HK-2 (cell line): ENCODE results near the gene DPPA5.
A peak's percentile ranks its signal among the peaks of the same experiment; 100 is the strongest.
"Not testable (repeated sequence)": the region's sequence is repeated elsewhere in the genome, so short reads cannot be mapped to it uniquely, and the experiment has no call there.

ENCODE experiments used
- DNase-seq: peaks from one replicate; pipeline ENCODE4 v3.0.0-alpha.2; 2018; ENCODE audit not compliant: unreplicated experiment

Gene DPPA5

DNA sequence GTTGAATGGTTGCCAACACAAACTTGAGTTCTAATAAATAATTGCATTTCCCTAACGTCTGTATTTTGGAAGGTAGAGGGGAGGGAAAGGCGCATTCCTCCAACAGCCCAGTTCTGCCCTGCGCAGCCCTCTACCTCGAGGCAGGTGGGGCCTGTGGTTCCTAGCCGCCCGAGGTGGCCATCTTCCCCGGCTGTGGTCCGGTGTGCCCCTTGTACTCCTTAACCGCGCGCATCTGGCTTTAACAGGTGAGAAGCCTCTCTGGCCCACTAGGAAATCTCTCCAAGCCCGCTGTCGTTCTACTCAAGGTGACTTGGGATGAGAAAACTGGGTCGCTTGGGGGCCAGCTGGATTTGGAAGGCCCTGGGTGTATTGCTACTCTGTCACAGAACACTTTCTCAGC, 10.0 kb upstream of the DPPA5 start:
- DNase-seq = no peak

DNA sequence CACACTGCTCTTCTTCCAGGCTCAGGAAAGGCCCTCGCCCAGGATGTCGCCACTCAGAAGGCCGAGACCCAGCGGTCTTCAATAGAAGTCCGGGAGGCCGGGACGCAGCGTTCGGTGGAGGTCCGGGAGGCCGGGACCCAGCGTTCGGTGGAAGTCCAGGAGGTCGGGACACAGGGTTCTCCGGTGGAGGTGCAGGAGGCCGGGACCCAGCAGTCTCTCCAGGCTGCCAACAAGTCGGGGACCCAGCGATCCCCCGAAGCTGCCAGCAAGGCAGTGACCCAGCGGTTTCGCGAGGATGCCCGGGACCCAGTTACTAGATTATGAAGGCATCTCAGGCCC, 9.4 kb upstream of the DPPA5 start:
- no peak for DNase-seq

DNA sequence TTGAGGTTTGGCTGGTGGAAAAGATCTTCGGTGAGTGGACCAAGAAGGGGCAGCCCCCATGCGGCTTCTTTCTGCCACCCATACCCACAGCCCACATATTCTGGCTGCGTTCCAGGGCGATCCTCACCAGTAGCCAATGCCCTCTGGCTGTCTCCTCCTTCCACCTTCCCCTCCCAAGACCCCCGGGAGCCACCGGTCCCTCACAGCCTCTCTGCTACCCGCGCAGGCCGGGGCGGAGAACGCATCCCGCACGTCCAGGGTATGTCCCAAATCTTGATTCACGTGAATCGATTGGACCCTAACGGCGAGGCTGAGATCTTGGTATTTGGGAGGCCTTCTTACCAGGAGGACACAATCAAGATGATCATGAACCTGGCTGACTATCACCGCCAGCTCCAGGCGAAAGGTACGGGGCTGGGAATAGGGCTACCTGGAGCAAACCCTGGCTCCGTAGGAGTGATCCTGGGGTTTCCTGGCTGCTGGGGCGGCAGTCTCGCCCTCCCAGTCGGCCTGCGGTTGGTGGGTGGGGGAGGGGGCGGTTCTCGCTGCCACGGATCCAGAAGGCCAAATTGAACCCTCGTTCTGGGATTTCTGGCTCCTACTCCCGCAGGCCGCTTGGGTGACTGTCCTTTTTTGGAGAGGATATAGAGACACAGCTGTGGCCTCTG, 8.9 kb upstream of the DPPA5 start:
- no peak for DNase-seq

DNA sequence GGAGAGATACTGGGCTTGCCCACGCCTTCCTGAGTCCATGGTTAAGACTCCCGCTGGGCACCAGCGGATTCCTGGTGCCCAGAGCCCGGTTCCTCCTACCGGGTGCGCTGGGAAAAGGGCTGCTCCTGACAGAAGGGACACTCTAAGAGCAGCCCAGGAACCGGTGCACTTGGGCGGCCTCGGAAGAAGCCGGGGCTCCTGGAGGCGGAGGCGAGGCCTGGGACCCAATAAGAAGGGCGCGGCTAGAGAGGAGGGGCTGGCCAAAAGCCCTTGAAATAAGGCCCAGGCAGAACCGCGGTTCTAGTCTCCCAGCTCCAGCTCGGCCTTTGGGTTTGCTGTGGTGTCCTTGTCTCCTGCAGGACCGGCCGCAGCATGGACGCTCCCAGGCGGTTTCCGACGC, 8.3 kb upstream of the DPPA5 start, which contains the start of gene KHDC3L:
Gene KHDC3L (plus strand): TSS at position 301 of the 400 bp plus-strand sequence. CDS start 72 bp downstream, at position 373.
- no peak for DNase-seq

DNA sequence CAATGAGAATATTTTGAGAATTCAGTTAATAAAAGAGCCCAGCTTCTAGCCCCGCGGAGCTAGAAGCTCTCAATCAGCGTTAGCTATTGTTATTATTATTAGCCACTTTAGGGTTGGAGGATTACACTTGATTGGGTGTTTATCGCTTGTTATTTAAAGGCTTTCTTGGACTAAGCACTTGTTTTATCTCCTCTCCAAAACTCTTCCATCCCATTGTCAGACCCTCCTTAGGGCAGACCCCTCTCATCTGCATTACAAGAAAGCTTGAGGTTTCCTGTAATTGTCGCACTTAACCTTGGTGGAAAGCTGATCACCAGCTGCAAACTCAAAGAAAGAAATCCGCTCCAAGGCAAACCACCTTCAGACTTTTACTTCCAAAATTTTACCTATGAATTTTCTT, 4.8 kb downstream of the DPPA5 start:
- DNase-seq = no peak

DNA sequence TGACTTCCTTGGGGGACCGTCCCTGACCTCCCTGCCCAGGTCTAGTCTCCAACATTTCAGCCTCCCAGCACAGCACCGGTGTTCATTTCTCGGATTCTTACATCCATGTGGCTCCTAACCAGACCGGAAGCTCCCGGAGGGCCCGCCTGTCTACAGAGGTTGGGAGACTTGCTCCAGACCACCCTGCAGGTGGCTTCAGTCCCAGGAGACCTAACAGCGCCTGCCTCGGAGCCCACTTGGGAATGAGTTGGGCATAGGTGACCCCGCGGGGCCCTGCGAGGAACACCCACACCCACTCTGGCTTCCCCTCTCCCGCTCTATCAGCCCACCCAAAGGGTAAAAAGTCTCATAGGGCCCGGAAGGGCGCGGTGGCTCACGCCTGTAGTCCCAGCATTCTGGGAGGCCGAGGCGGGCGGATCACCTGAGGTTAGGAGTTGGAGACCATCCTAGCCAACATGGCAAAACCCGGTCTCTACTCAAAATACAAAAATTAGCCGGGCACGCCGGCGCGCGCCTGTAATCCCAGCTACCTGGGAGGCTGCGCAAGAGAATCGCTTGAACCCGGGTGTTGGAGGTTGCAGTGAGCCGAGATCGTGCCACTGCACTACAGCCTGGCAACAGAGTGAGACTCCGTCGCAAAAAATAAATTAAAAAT, 5.4 kb downstream of the DPPA5 start:
- DNase-seq = no peak

DNA sequence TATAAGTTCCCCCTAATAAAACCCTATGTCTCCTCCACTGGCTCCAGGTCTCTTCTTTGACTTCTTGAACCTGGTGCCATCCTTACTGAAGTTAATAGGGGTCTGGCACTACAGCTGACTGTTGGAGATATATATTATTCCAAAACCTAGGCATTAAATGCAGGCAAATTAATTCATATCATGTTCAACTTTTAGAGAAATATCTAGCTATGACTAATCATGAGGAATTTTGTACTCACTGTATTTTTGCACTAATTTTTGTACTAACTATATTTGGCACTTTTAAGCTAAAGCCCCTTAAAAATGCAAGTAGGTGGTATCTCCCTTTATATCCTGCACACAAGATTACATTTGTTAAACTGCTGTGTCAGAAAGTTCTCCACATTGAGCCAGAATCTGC, 10.9 kb downstream of the DPPA5 start:
- DNase-seq = no peak

DNA sequence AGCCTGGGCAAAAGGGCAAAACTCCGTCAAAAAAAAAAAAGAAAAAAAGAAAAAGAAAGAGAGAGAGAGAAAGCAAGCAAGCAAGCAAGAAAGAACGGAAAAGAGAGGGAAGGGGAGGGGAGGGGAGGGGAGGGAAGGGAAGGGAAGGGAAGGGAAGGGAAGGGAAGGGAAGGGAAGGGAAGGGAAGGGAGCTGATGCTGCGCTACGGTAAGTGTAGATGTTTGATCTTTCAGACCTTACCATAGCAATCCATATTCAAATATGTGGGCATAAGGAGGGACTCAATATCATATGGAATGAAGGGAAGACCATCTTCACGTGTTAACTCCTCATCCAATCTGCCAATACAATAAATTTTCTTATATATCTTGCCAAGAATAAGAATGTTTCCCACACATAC, 11.9 kb downstream of the DPPA5 start:
- no peak for DNase-seq

DNA sequence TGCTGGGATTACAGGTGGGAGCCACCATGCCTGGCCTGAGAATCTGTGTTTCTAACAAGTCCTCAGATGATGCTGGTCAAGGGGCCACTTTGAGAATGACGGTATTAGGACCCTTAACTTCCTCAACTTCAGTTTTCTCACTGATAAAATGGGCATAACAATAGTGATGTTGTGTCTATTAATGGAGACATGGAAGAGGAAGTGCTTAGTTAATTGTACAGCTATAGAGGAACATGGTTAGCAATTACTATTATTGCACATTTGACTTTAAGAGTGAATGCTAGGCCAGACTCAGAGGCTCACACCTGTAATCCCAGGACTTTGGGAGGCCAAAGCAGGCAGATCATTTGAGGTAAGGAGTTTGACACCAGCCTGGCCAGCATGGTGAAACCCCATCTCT, 12.7 kb downstream of the DPPA5 start:
- no peak for DNase-seq

DNA sequence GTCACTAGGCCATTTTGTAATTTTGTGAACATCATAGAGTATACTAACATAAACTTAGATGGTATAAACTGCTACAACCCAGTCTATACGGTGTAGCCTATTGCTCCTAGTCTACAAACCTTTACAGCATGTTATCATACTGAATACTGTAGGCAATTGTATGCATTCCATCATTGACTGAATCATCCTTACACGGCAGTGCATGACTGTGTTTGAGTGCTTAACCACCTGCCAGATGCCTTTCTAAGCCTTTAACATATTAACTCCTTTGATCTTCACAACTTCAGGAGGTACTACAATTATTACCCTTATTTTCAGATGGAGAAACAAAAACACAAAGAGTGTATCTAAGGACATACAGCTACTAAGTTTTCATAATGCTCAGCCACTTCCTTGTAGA, 14.0 kb downstream of the DPPA5 start:
- no peak for DNase-seq

DNA sequence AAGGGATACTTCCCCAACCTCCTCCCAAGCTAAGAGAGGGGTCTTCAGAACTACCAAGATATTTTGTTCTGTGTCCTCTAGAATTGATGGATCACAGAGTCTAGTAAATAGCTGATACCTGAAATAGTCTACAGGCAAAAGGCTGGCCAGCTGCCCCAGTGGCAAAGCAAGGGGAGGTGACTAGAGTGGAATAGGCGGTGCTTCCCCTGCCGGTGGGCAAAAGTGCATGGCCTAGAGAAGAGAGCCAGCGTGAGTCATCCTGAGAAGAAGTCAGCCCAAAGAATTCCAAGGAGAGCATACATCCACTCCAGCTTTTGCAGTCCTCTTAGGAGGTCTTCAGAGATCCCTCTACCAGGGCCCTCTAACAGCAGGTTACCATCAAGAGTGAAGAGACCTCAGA, 14.7 kb downstream of the DPPA5 start:
- peak; percentile 11 for DNase-seq

DNA sequence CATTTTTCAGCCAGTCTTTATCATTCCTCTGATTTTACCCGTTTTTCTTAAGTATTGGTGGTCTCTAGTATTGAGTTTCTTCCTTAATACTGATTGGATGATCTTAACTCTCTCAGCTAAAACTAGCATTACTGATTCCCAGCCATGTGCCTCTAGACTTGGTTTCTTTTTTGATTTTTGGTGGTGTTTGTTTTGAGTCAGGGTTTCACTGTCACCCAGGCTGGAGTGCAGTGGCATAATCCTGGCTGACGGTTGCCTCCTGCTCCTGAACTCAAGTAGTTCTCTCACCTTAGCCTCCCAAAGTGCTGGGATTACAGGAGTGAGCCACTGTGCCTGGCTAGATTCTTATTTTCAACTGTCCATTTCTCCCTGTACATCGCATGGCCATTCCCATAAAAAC, 24.9 kb downstream of the DPPA5 start:
- DNase-seq = no peak

DNA sequence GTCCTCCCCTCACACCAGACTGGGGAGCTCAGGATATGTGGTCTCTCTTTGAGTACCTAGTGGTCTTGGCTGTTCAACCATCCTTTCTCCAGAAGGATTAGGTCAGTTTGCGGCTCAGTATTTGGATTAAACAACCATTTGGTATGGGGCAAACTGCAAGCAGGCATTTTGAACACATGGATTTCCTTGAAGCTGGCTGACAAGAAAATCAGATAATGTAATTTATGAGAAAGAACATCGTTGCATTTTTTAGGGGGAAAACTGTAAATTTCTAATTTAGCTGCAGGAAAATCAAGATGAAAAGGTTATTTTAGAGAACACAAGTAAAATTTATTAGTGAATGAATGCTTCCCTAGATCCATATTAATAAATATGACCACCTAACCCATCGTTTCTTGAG, 25.3 kb downstream of the DPPA5 start:
- DNase-seq = no peak

DNA sequence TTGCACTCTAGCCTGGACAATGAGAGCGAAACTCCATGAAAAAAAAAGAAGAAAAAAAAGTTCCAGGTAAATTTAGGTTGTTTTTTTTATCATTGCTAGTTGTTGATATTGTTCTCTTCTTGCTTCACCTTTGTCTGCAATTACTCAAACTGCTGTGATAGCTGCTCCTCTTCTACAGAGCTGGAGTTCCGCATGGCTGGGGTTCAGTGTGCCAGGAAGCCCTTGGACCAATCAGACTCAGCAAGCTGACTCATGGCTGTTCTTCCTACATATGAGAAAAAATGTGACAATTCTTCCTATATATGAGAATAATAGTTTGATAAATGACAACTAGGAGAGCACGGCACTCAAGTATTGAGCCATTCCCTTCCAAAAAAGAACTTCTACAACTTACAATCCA, 28.4 kb downstream of the DPPA5 start:
- peak; percentile 46 for DNase-seq

DNA sequence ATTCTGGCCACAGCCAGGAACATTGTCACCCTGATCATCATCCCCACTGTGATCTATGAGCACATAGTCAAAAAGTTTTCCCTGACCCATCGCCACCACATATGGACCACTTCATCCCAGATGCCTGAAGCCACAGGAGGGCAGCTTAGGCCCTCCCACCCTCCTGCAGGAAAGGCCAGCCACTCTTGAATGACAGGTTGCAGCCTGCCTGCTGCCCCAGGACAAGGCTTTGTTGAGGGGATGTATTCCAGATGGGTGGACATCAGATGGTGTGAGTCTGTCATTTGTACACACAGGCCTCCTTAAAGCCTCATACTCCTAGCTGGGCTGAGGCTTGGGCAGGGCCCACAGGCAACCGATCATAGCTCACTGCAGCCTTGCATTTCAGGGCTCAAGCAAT, 30.8 kb downstream of the DPPA5 start:
- no peak for DNase-seq

DNA sequence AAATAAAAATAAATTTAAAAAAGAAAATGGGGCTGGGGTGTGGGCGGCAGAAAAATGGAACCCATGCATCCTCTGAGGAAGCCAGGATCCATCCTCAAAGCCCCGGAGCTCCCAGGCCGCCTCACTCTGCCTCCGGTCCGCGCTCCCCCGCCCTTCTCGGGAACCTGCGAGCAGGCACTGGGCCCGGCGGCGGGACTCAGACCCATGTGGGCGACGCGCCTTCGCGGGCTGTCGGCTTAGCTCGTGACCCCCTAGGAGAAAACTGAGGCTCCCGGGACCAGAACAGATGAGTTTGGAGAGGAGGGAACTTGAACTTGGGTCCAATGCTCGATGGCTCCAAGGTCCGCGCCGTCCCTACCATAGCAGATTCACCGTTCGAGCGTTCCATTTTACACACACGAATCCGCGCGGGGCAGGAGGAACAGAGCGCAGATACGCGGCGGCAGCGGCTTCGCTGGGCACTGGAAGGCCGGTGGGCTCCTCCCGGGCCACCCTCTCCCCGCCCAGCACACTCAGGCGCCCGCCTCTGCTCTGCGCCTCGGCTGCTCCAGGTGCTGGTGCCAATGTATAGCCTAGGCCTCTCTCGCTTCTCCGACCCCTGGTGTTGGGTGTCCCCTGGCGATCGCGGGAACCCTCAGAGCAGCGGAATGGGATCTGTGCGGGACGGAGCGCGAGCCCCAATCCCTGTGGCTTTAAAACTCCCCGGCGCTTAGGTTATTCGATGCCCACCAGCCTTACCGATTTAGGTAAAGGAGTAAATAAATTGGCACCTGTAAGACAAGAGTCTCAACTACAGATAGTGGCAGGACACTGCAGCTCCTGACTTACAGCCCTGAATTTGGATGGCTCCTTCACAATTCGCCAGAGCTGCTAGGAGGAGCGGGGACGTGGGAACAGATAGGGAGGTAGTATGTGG, 39.2 kb downstream of the DPPA5 start:
- no peak for DNase-seq

DNA sequence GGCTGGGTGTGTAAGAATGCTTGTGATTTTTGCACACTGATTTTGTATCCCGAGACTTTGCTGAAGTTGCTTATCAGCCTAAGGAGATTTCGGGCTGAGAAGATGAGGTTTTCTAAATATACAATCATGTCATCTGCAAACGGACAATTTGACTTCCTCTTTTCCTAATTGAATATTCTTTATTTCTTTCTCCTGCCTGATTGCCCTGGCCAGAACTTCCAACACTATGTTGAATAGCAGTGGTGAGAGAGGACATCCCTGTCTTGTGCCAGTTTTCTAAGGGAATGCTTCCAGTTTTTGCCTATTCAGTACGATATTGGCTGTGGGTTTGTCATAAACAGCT, 43.6 kb downstream of the DPPA5 start:
- not testable (repeated sequence) for DNase-seq

DNA sequence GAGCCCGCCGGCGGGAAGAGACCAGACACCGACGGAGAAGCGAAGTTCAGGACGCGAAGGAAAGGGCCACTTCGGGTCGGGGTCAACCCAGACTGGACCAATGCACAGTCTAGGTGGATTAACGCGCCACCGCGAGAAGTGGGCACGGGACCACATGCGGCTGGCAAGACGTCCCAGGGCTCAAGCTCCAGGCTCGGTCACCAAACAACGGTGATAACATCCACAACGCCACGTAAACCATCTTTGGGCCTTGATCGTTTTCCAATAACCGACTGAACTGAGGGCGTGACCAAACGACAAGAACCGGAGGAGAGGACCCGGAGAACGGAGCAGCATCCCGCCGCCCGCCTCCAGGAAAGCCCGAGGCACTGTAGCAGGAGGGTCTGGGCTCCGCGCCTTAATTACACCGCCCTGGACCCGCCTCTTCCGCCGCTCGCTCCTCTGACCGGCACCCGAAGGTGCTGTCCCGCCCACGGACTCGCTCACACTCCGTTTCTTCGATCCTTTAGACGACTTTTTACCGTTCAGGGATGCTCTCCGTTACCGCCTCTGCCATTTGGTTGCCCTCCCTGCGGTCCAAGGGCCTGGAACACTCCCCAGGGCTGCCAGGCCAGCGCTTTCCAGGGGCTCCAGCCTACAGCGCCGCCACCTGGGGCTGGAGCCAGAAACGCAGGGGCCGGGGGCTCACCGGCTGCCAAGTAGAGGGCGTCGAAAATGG, 44.1 kb downstream of the DPPA5 start:
- peak; percentile 78 for DNase-seq

DNA sequence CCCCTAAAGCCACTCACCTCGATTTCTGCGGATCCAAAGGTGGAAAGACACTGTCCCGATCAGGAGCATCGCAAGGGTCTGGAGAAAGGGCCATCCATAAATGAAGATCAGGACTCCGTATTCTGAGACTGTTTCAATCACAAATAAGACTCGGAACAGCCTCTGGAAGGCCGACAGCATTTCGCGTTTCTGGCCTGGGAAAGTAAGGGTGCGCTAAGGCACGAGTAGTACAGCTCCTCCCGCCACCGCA, 44.6 kb downstream of the DPPA5 start:
- DNase-seq = peak; percentile 50

DNA sequence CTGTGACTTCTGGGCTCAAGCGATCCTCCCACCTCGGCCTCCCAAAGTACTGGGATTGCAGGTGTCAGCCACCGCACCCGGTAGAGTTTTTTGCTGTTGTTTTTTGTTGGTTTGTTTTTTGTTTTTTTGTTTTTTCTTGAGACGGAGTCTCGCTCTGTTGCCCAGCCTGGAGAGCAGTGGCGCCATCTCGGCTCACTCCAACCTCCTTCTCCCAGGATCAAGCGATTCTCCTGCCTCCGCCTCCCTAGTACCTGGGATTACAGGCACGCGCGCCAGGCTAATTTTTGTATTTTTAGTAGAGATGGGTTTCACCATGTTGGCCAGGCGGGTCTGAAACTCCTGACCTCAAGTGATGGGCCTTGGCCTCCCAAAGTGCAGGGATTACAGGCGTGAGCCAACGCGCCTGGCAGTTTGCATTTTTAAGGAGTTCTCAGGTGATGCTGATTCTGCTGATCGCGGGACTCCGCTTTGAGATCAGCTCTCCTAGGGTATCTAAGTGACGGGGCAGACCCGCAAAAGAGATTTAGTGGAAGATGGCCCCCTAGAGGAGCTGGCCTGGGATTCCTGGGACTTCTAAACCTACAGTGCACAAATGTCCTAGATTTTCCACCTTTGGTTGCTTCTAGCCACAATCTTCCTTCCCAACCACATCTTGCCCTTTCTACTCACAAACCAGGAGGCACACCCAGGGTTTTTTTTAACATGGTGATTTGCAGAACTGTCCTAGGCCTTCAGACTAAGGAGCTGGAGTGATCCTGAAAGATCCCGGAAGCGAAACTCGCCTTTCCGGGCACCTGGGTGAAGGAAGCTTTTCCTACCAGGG, 45.2 kb downstream of the DPPA5 start:
- DNase-seq = no peak

DNA sequence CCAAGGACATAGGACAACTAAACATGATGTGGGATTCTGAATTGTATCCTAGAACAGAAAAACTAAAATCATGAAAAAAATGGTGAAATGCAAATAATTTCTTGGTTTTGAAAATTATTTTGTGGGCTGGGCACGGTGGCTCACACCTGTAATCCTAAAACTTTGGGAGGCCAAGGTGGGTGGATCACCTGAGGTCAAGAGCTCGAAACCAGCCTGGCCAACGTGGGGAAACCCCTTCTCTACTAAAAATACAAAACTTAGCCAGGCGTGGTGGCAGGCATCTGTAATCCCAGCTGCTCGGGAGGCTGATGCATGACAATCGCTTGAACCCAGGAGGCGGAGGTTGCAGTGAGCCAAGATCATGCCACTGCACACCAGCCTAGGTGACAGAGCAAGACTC, 50.3 kb downstream of the DPPA5 start:
- not testable (repeated sequence) for DNase-seq
